C4-2B (cell line): ENCODE results near the gene NSUN2.

Experiments
- H3K27ac ChIP-seq: fragments of 450-650 bp; 2 replicates; pipeline ENCODE4 v1.5.1; 2017
- ZFX ChIP-seq: fragments of 450-650 bp; IDR thresholded peaks from 2 replicates; pipeline ENCODE4 v1.6.1; 2017
- TF ChIP-seq, protein P1 (sequence below): fragments of 450-650 bp; conservative IDR thresholded peaks from 2 replicates; pipeline ENCODE4 v1.5.1; 2017; ENCODE audit warnings: mild to moderate bottlenecking

The NSUN2 gene

GRCh38 chr5:6552612-6553011 lies 80.2 kb downstream of the NSUN2 start:
- no peak for TF ChIP-seq ZFX
- TF ChIP-seq, protein P1, sequence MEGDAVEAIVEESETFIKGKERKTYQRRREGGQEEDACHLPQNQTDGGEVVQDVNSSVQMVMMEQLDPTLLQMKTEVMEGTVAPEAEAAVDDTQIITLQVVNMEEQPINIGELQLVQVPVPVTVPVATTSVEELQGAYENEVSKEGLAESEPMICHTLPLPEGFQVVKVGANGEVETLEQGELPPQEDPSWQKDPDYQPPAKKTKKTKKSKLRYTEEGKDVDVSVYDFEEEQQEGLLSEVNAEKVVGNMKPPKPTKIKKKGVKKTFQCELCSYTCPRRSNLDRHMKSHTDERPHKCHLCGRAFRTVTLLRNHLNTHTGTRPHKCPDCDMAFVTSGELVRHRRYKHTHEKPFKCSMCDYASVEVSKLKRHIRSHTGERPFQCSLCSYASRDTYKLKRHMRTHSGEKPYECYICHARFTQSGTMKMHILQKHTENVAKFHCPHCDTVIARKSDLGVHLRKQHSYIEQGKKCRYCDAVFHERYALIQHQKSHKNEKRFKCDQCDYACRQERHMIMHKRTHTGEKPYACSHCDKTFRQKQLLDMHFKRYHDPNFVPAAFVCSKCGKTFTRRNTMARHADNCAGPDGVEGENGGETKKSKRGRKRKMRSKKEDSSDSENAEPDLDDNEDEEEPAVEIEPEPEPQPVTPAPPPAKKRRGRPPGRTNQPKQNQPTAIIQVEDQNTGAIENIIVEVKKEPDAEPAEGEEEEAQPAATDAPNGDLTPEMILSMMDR, result no peak
- no peak overlapping the region for H3K27ac ChIP-seq

DNA sequence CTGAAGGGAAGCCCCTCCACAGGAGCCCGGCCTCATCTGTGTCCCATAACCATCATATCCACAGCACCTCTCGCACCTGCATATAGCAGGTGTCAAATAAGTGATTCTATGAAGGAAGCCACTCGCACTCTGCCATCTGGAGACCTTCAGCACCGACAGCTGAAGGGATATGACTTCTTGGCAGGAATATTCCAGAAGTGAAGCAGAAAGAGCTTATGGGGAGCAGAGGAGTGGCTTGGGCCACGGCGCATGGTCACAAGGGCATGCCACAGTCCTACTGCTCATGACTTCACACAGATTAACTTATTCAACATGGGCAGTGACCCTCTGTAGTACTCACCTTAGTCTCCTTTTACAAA lies 80.9 kb downstream of the NSUN2 start:
- TF ChIP-seq ZFX, result no peak
- TF ChIP-seq, protein P1, result no peak
- no peak overlapping the region for H3K27ac ChIP-seq

DNA sequence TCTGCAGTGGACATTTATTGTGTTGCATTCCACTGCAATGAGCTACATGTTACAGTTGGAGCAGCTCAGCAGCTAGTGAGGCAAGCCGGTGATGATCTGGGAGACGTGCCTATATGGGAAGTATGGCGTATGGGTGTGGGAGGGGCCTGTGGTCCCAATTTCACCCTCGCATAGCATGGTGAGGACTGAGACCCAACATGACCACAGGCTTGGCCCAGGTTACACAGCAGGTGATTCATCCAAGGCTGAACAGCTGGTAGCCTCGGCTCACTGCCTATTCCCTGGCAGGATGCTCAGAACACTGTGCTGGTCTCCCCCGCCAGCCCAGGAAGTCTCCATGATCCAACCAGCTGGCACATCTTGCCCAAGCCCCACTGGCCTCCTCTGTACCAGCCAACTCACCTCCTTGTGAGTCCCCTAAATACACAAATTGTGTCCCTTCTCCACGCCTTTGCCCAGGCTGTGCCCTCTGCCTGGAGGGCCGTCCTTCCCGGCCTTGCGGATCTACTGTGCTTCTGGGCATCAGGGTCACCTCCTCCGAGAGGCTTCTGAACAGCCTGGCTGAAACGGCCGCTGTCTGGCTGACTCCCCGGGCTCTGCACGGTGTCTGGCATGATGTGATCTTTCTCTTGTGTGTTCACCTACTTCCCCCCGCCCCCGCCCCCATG lies 81.4 kb downstream of the NSUN2 start:
- TF ChIP-seq, protein P1, result no peak
- TF ChIP-seq ZFX, result no peak
- H3K27ac ChIP-seq, result no peak overlapping the region

- TF ChIP-seq, protein P1, result no peak
- TF ChIP-seq ZFX, result no peak
- no peak overlapping the region for H3K27ac ChIP-seq
These were observed 82.2 kb downstream of the NSUN2 start for GRCh38 chr5:6550628-6551027.
